Prostate gland (tissue), 2 donors: Measurements from ENCODE around the gene DRICH1.

Experiments
- POLR2A ChIP-seq: fragments of 450-650 bp; IDR thresholded peaks from one replicate; pipeline ENCODE4 v1.6.1; 2016; ENCODE audit warnings: antibody characterized with exemption, mild to moderate bottlenecking
- POLR2AphosphoS5 ChIP-seq: sonication (generic); formaldehyde crosslinking; IDR thresholded peaks from one replicate; pipeline ENCODE4 v1.6.1; 2017; ENCODE audit warnings: antibody characterized with exemption
- TF ChIP-seq, protein P1 (sequence below), 4 experiments: fragments of 200-600 bp in 2 of 4; fragments of 450-650 bp in 2 of 4; sonication (generic) in 2 of 4; IDR thresholded peaks; 1 replicate in 3 of 4; 2 replicates in 1 of 4; pipeline ENCODE4 v1.5.1; 2016 to 2019; ENCODE audit warnings: antibody characterized with exemption in 4 of 4, mild to moderate bottlenecking in 2 of 4, moderate library complexity in 2 of 4

DNA sequence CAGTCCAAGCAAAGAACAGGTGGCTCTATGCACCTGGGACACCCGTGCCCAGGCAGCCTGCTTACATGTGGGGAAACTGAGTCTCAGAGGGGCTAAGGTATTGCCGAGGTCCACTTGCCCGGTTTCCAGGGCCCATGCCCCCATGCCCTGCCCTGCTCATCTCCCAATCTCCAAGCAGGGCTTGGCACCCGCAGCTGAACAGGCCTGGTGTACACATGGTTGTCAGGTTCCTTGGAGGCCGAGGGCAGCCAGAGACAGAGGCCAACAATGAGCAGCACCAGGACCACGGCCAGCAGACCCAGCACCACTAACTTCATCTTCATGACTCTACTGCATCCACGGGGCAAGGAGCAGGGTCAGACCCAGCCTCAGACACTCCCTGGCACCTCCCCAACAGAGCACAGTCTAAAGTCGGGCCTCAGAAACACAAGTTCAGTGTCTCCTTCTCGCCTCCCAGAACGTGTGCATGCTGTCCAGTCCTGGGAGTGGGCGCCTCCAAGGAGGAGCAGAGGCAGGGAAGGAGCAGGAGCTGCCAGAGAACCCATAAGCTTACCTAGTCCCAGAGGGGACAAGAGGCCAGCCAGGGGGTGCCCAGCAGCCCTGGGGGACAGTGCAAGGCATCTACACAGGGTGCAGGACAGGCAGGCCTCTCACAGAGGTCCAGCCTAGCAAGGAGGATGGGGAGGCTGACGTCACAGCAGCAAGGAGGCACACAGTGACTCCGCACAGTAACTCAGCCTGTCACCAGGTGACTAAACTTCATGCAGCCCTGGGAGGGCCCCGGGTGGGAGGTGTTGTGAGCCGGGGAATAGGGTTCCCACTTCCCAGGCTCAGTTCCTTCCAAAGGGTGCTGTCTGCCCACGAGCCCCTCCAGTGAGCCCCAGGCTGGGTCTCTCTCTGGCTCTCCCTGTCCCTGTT is 38.5 kb upstream of the DRICH1 start:
- TF ChIP-seq, protein P1, sequence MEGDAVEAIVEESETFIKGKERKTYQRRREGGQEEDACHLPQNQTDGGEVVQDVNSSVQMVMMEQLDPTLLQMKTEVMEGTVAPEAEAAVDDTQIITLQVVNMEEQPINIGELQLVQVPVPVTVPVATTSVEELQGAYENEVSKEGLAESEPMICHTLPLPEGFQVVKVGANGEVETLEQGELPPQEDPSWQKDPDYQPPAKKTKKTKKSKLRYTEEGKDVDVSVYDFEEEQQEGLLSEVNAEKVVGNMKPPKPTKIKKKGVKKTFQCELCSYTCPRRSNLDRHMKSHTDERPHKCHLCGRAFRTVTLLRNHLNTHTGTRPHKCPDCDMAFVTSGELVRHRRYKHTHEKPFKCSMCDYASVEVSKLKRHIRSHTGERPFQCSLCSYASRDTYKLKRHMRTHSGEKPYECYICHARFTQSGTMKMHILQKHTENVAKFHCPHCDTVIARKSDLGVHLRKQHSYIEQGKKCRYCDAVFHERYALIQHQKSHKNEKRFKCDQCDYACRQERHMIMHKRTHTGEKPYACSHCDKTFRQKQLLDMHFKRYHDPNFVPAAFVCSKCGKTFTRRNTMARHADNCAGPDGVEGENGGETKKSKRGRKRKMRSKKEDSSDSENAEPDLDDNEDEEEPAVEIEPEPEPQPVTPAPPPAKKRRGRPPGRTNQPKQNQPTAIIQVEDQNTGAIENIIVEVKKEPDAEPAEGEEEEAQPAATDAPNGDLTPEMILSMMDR (IDR thresholded peaks at IDR 0.05): no peak
- TF ChIP-seq POLR2A: no peak
- no peak for TF ChIP-seq POLR2AphosphoS5
